Measurements from ENCODE around the gene ALK.

The ALK gene

GRCh38 chr2:29687121-29687520 lies 234.3 kb downstream of the ALK start:
- TF ChIP-seq ZFP69B (tag by site-specific recombination; IDR thresholded peaks at IDR 0.05) (no peak), ZNF184 (tag by site-specific recombination; IDR thresholded peaks at IDR 0.05) (no peak), ZNF791 (tag by site-specific recombination; IDR thresholded peaks at IDR 0.05) (no peak)
- Histone ChIP-seq H3K4me1 (ENCODE audit: control insufficient read depth, insufficient read depth, low read length) (no peaks in the 10 kb centered on the region), H3K36me3 (ENCODE audit: control insufficient read depth in 2 of 2, insufficient read depth in 1 of 2, low read length in 2 of 2) (no peaks in the 10 kb centered on the region), H3K9me3 (ENCODE audit: control insufficient read depth, insufficient read depth, low read depth, low read length) (no peaks in the 10 kb centered on the region), H3K4me3 (ENCODE audit: low read depth, low read length) (no peak overlapping the region), H3K27ac (ENCODE audit: extremely low read depth, low read depth, low read length) (no peak overlapping the region)
- ChIA-PET POLR2A (no interaction called here), CTCF (no interaction called here)

- TF ChIP-seq ZNF174 (tag by site-specific recombination; IDR thresholded peaks at IDR 0.05) (no peak), ZFHX2 (tag by site-specific recombination; conservative IDR thresholded peaks at IDR 0.05) (no peak), ZBTB6 (tag by site-specific recombination; IDR thresholded peaks at IDR 0.05) (no peak), ZNF26 (tag by site-specific recombination; IDR thresholded peaks at IDR 0.05) (no peak), TRIM28 (IDR thresholded peaks at IDR 0.05; ENCODE audit: borderline replicate concordance, low read length) (no peak), ZNF513 (tag by site-specific recombination; IDR thresholded peaks at IDR 0.05) (no peak), PRDM1 (tag by site-specific recombination; IDR thresholded peaks at IDR 0.05) (no peak), ZNF514 (tag by site-specific recombination; IDR thresholded peaks at IDR 0.05) (no peak), ZBTB21 (tag by site-specific recombination; IDR thresholded peaks at IDR 0.05) (no peak), WT1 (tag by site-specific recombination; IDR thresholded peaks at IDR 0.05) (no peak), ZNF140 (tag by site-specific recombination; IDR thresholded peaks at IDR 0.05) (no peak), ZNF701 (tag by site-specific recombination; IDR thresholded peaks at IDR 0.05) (no peak)
- Histone ChIP-seq H3K9me3 (ENCODE audit: control insufficient read depth, insufficient read depth, low read depth, low read length) (no peaks in the 10 kb centered on the region), H3K4me1 (ENCODE audit: control insufficient read depth, insufficient read depth, low read length) (no peaks in the 10 kb centered on the region), H3K36me3 (ENCODE audit: control insufficient read depth in 2 of 2, insufficient read depth in 1 of 2, low read length in 2 of 2) (no peaks in the 10 kb centered on the region), H3K4me3 (ENCODE audit: low read depth, low read length) (no peak overlapping the region), H3K27ac (ENCODE audit: extremely low read depth, low read depth, low read length) (no peak overlapping the region)
- ChIA-PET POLR2A (no interaction called here), CTCF (no interaction called here)
Observed at GRCh38 chr2:29676886-29677453, 244.4 kb downstream of the ALK start.

- Histone ChIP-seq H3K36me3 (ENCODE audit: control insufficient read depth in 2 of 2, insufficient read depth in 1 of 2, low read length in 2 of 2) (no peaks in the 10 kb centered on the region), H3K9me3 (ENCODE audit: control insufficient read depth, insufficient read depth, low read depth, low read length) (no peaks in the 10 kb centered on the region), H3K4me3 (ENCODE audit: low read depth, low read length) (no peak overlapping the region), H3K4me1 (ENCODE audit: control insufficient read depth, insufficient read depth, low read length) (no peaks in the 10 kb centered on the region), H3K27ac (ENCODE audit: extremely low read depth, low read depth, low read length) (no peak overlapping the region)
- CTCF ChIA-PET, result no interaction called here
- POLR2A ChIA-PET, result no interaction called here
- TF ChIP-seq ZBTB20 (tag by site-specific recombination; IDR thresholded peaks at IDR 0.05), result no peak
- TF ChIP-seq ZNF621 (tag by site-specific recombination; IDR thresholded peaks at IDR 0.05), result no peak
- TF ChIP-seq ZNF692 (tag by site-specific recombination; IDR thresholded peaks at IDR 0.05), result no peak
- TF ChIP-seq ZSCAN4 (tag by site-specific recombination; IDR thresholded peaks at IDR 0.05), result no peak
- no peak for TF ChIP-seq GLIS1 (tag by site-specific recombination; IDR thresholded peaks at IDR 0.05)
- no peak for TF ChIP-seq ZNF362 (tag by site-specific recombination; IDR thresholded peaks at IDR 0.05)
- TF ChIP-seq ZNF645 (tag by site-specific recombination; IDR thresholded peaks at IDR 0.05), result no peak
- TF ChIP-seq ZNF48 (tag by site-specific recombination; IDR thresholded peaks at IDR 0.05), result no peak
- TF ChIP-seq ZNF221 (tag by site-specific recombination; IDR thresholded peaks at IDR 0.05; ENCODE audit: borderline replicate concordance), result no peak
- TF ChIP-seq WT1 (tag by site-specific recombination; IDR thresholded peaks at IDR 0.05), result no peak
Observed at GRCh38 chr2:29664578-29664977, 256.8 kb downstream of the ALK start.

All from HEK293 (cell line).